ENCODE results near the gene DYDC2.
"Not testable (repeated sequence)": the region's sequence is repeated elsewhere in the genome, so short reads cannot be mapped to it uniquely, and the experiment has no call there.

Gene DYDC2

DNA sequence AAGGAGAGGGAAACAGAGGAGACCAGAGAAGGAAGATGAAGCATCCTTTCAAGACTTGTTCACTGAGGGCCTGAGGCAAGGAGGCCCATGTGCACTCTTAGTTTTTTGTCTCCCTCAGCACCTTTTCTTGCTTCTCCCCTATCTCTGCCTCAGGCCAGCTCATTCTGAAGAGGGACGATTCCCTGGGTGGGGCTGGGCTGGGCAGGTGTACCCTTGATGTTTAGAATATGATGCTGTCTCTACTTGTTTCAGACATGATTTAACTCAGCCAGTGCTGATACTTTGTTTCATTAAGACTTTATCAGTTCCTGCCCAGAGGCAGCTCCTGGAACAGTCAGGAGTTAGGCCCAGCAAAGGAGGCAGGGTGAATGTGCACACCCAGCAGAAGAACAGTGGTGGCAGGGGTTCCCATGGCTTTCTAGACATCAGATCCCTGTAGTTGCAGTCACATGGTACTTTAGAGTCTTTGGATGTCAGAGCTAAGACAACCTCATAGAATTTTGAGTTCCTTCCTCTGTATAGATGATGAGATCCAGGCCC is 55.2 kb downstream of the DYDC2 start:
- TF ChIP-seq, protein P1, sequence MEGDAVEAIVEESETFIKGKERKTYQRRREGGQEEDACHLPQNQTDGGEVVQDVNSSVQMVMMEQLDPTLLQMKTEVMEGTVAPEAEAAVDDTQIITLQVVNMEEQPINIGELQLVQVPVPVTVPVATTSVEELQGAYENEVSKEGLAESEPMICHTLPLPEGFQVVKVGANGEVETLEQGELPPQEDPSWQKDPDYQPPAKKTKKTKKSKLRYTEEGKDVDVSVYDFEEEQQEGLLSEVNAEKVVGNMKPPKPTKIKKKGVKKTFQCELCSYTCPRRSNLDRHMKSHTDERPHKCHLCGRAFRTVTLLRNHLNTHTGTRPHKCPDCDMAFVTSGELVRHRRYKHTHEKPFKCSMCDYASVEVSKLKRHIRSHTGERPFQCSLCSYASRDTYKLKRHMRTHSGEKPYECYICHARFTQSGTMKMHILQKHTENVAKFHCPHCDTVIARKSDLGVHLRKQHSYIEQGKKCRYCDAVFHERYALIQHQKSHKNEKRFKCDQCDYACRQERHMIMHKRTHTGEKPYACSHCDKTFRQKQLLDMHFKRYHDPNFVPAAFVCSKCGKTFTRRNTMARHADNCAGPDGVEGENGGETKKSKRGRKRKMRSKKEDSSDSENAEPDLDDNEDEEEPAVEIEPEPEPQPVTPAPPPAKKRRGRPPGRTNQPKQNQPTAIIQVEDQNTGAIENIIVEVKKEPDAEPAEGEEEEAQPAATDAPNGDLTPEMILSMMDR (IDR thresholded peaks at IDR 0.05; ENCODE audit: extremely low read depth, missing control alignments): no peak
- DNase-seq (ENCODE audit: low spot score): no peak

DNA sequence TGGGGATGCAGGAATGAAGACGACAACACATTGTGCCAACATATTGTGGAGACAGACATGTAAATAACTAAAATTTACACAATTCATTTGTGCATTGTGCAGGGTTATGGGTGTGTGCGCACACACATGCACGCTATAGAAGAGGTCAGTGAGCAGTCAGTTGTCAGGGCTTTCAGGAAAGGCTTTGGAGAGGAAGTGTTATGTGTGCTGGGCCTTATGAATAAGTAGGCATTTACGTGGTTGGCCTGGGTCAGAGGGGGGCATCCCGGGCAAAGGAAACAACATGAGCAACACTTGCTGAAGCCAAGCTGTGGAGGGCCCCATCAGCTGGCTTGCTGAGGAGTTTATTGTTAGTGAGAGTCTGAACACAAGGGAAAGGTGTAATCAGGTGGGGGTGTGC is 55.9 kb downstream of the DYDC2 start:
- no peak for DNase-seq (ENCODE audit: low spot score)
- TF ChIP-seq, protein P1 (IDR thresholded peaks at IDR 0.05; ENCODE audit: extremely low read depth, missing control alignments): no peak

DNA sequence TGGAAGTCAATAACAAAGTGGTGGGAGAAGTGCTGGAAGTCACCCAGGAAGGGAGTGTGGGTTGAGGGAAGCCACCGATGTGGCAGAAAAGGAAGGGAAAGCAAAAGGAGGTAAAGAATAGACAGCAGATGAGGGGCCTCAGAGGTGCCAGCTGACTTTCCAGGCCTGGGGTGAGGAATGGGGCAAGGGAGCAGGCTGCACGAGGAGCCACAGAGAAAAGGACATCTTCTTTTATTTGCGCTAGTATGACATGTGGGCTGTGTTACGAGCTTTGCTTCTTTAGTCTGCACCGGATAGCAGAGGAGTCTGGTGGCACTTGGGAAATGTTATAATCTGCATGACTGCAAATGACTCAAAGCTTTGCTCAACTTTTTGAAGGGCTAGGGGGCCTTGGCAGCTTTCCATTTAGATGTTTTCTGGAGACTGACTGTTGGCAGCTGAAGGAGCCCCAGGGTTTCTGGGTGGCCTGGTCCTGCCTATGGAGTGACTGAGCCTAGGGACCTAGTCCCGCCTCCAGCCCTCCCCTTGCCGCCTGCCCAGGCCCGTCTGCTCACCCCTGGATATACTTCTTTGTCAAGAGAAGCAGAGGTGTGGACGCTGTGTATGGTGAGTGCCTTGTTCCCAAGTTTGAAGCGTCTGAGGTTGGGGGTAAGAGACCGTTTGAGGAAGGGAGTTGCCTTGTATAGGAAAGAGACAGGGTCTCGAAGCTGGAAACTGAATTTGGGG is 56.9 kb downstream of the DYDC2 start:
- TF ChIP-seq, protein P1 (IDR thresholded peaks at IDR 0.05; ENCODE audit: extremely low read depth, missing control alignments): no peak
- DNase-seq (ENCODE audit: low spot score): no peak

DNA sequence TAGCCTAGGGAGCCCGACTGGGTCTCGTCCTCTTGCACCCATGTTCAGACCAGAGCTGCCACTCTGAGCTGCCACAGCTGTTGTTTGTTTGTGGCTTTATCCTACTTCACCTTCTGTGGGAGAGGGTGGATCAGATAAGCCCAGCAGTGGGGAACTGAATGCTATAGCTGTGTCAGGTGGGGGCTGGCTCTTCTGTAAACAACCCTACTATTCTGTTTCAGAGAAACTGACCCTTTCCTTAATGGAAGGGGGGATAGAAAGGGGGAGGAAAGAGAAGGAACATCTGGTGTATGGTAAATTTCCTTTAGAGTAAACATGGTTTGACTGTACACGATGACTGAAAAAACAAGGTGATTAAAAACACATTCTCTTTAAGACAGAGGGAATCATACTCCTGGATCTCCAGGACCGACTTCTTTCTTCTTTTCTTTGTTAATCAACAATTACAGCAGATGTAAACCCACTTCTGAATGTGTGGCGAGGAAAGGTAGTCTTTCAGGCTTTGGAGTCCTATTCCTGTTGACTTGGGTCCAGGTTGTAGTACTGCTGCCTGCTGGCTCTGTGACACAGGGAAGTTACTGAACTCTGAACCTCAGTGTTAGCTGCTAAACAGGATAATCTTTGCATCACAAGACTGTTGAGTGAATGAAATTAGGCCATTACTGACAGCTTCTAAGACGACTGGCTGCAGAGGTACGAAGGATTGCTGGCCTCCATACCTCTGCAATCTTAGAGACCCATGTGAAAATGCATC is 57.7 kb downstream of the DYDC2 start:
- no peak for DNase-seq (ENCODE audit: low spot score)
- TF ChIP-seq, protein P1 (IDR thresholded peaks at IDR 0.05; ENCODE audit: extremely low read depth, missing control alignments): no peak

DNA sequence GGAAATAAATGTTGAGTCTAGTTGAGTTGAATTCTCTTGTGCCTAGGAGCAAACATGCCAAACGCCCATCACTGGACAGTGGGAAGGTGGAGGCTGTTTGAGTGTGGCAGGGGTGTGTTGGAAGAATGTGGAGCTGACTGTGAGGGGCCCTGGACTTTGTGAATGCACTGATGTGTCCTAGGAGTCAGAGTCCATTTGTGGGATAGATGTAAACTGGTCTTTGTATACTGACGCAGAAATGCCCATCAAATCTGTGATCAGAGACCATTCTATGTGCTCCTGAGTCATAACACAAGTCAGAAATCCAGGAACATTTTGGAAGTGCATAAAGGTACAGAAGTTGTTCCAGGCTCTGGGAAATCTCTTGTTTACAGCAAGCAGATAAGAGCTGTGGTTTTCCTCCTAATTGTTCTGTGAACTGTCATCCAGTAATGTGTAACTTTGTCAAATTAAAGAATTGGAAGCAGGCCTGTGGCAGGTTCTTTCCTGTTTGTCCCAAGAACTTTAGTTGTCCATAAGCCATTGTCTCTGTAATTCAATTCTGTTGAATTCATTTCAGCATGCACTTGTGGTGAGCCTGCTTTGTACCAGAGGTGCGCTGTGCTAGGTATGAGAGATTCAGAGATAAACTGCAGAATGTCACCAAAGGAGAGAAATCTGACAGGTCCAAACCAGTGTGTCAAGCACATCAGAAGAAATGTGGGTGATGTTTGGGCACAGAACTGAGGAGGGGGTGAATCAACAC is 59.3 kb downstream of the DYDC2 start:
- DNase-seq (ENCODE audit: low spot score): no peak
- TF ChIP-seq, protein P1 (IDR thresholded peaks at IDR 0.05; ENCODE audit: extremely low read depth, missing control alignments): no peak

DNA sequence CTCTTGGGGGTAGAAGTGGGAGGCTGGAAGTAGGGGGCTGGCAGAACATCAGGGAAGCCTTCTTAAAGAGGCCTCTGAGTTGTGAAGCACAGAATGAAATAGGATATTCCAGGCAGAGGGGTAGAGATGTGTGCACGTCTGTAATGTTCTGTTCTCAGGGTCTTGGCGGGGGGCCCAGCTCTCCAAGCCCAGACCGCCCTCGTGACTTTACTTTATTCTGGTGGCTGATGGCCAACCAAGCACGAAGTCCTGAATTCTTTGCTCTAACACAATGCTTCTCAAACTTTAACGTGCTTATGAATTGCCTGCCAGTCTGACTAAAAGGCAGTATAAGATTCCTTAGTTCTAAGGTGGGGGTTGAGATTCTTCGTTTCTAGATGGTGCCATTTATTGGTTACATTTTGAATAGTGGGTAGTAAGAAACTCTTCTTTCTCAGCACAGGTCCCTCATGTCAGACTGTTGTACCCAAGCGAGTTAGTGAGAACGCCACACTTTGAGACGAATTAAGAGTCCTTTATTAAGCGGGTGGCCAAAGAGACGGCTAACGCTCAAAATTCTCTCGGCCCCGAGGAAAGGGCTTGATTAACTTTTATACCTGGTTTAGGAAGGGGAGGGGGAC is 60.0 kb downstream of the DYDC2 start:
- TF ChIP-seq, protein P1 (IDR thresholded peaks at IDR 0.05; ENCODE audit: extremely low read depth, missing control alignments): no peak
- DNase-seq (ENCODE audit: low spot score): no peak

DNA sequence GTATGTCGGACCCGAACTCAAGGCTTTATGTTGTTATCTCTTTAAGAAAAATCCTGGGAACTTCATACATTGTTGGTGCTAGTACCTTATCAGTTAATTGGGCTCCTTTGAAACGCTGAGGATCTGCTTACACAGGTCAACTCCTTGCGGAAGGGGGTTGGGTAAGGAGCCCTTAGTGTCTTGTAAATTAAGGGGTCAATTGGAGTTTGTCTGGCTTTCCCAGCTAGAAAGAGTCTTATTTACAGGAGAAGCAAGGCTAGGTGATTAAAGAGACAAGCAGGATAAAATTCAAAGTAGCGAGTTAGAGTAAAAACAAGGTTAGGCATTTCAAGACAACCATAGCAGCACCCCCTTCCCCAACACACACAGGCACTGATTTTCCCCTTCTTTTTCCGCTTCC is 60.7 kb downstream of the DYDC2 start:
- DNase-seq (ENCODE audit: low spot score): not testable (repeated sequence)

All from GM20000 (cell line).